ENCODE data around the gene DECR2.

DNA sequence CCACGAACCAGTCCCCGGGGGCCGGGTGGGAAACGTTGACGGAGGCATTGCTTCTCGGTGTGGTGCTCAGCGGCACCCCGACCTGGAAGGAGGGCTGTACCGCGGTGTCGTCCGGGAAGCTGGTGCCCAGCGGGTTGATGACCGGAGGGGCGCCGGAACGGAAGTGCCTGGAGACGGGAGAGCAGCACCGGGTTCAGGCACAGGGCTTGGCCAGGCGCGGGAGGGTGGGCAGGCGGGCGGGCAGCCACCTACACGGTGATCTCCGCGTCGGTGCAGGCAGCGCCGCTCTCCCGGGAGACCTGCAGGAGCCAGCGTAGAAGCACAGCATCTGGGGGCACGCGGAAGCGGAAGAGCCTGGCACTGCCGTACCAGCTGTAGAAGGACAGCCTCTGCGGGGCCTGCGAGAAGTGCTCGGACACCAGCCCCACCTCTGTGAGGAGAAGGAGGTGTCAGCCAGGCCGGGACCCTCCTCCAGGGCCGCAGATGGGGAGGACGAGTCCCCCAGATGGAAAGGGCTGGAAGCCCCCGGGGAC is 24.2 kb upstream of the DECR2 start:
- TF ChIP-seq, protein P1, sequence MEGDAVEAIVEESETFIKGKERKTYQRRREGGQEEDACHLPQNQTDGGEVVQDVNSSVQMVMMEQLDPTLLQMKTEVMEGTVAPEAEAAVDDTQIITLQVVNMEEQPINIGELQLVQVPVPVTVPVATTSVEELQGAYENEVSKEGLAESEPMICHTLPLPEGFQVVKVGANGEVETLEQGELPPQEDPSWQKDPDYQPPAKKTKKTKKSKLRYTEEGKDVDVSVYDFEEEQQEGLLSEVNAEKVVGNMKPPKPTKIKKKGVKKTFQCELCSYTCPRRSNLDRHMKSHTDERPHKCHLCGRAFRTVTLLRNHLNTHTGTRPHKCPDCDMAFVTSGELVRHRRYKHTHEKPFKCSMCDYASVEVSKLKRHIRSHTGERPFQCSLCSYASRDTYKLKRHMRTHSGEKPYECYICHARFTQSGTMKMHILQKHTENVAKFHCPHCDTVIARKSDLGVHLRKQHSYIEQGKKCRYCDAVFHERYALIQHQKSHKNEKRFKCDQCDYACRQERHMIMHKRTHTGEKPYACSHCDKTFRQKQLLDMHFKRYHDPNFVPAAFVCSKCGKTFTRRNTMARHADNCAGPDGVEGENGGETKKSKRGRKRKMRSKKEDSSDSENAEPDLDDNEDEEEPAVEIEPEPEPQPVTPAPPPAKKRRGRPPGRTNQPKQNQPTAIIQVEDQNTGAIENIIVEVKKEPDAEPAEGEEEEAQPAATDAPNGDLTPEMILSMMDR (IDR thresholded peaks at IDR 0.05; ENCODE audit: low read depth, low read length, poor library complexity, severe bottlenecking), result no peak
- no peak for TF ChIP-seq EZH2phosphoT487 (IDR thresholded peaks at IDR 0.05; ENCODE audit: borderline replicate concordance, low read length)
